Karpas-422 (cell line): ENCODE measurements around the gene REEP6. TPM values are rescaled to one million over a fixed set of nuclear protein-coding genes. Genes with fewer than 3 reads are reported as not detected.

Experiments used
- total RNA-seq: library from RNA; depleted of rRNA; stranded (reverse); fragments of >200 nt; shearing (Covaris generic); gene quantifications from 2 replicates; pipeline ENCODE4 v1.2.3, GENCODE V29; 2014; ENCODE audit warnings: low replicate concordance; rRNA removed

Gene REEP6
- total RNA-seq, 1 experiment from 2014 or later: 1.5 TPM

Other genes with a start within 250 kb of the REEP6 start
- gene ATP5F1D, start 249.4 kb upstream of the REEP6 start, total RNA-seq: 64.3 and 110 TPM in 2 replicates
- gene MIDN, start 242.6 kb upstream of the REEP6 start, total RNA-seq: 21.4 and 40.5 TPM in 2 replicates
- gene CIRBP, start 221.8 kb upstream of the REEP6 start, total RNA-seq: 141 and 291 TPM in 2 replicates
- 32.7 and 68.1 TPM in 2 replicates for gene FAM174C, start 215.7 kb upstream of the REEP6 start, total RNA-seq
- gene EFNA2, start 205.3 kb upstream of the REEP6 start, total RNA-seq: not detected in 2 replicates
- gene NDUFS7, start 107.3 kb upstream of the REEP6 start, total RNA-seq: 98.1 and 129 TPM in 2 replicates
- 63.7 and 144 TPM in 2 replicates for gene GAMT, start 89.6 kb upstream of the REEP6 start, total RNA-seq
- 110 and 244 TPM in 2 replicates for gene DAZAP1, start 83.6 kb upstream of the REEP6 start, total RNA-seq
- gene RPS15, start 52.8 kb upstream of the REEP6 start, total RNA-seq: 2,088 and 3,414 TPM in 2 replicates
- 1.1 and 2.8 TPM in 2 replicates for gene APC2, start 41.1 kb upstream of the REEP6 start, total RNA-seq
- gene C19orf25, start 12.0 kb upstream of the REEP6 start, total RNA-seq: 26.4 and 62.2 TPM in 2 replicates
- 2.0 and 5.0 TPM in 2 replicates for gene PCSK4, start 831 bp upstream of the REEP6 start, total RNA-seq
- 0.94 and 2.6 TPM in 2 replicates for gene ADAMTSL5, start 21.8 kb downstream of the REEP6 start, total RNA-seq
- gene PLK5, start 32.9 kb downstream of the REEP6 start, total RNA-seq: not detected in 2 replicates
- gene MEX3D, start 77.1 kb downstream of the REEP6 start, total RNA-seq: 5.6 and 13.5 TPM in 2 replicates
- 42.2 and 124 TPM in 2 replicates for gene MBD3, start 101.7 kb downstream of the REEP6 start, total RNA-seq
- gene UQCR11, start 114.3 kb downstream of the REEP6 start, total RNA-seq: 106 and 170 TPM in 2 replicates
- 91.5 and 284 TPM in 2 replicates for gene TCF3, start 161.4 kb downstream of the REEP6 start, total RNA-seq